ENCODE measurements around the gene VDR. TPM values are rescaled to one million over a fixed set of nuclear protein-coding genes. Genes with fewer than 3 reads are reported as not detected.
A peak's percentile ranks its signal among the peaks of the same experiment; 100 is the strongest.
"Not testable (repeated sequence)": the region's sequence is repeated elsewhere in the genome, so short reads cannot be mapped to it uniquely, and the experiment has no call there.

The VDR gene
- polyA plus RNA-seq, 1 donor from 2014 or later: not detected

GRCh38 chr12:47811581-47812484 lies 93.0 kb downstream of the VDR start:
- no peak overlapping the region for H3K4me2 ChIP-seq (ENCODE audit: low read length)
- no peaks in the 10 kb centered on the region for H3K27me3 ChIP-seq (ENCODE audit: insufficient read depth, low read depth, low read length)
- TF ChIP-seq TAF1 (IDR thresholded peaks at IDR 0.05; ENCODE audit: low read depth): no peak
- no peak for TF ChIP-seq SMC3 (conservative IDR thresholded peaks at IDR 0.05; ENCODE audit: poor library complexity)
- no peak for TF ChIP-seq MXI1 (conservative IDR thresholded peaks at IDR 0.05; ENCODE audit: poor library complexity, severe bottlenecking)
- TF ChIP-seq EZH2 (IDR thresholded peaks at IDR 0.05; ENCODE audit: borderline replicate concordance, insufficient read depth, low read length, poor library complexity, severe bottlenecking): no peak
- no peak for TF ChIP-seq EP300 (conservative IDR thresholded peaks at IDR 0.05; ENCODE audit: poor library complexity, severe bottlenecking)
- TF ChIP-seq RAD21 (conservative IDR thresholded peaks at IDR 0.05): no peak
- no peak for TF ChIP-seq CTCF (IDR thresholded peaks at IDR 0.05; ENCODE audit: poor library complexity, severe bottlenecking)
- no peak for TF ChIP-seq REST (IDR thresholded peaks at IDR 0.05; ENCODE audit: borderline replicate concordance)
- TF ChIP-seq POLR2AphosphoS5 (IDR thresholded peaks at IDR 0.05): no peak
- H3K27ac ChIP-seq (ENCODE audit: low read length): peak overlapping the region; percentile 58
- H2AFZ ChIP-seq (ENCODE audit: low read depth, low read length): no peak overlapping the region
- peak overlapping the region; percentile 59 for H3K4me3 ChIP-seq (ENCODE audit: low read length)
- H3K9ac ChIP-seq (ENCODE audit: low read length): peak overlapping the region; percentile 54
- H3F3A ChIP-seq (ENCODE audit: insufficient read depth, low read length, poor library complexity, severe bottlenecking): no peaks in the 10 kb centered on the region
- peaks cover 20% of the 10 kb centered on the region for H3K79me2 ChIP-seq (replicated peaks; ENCODE audit: insufficient read depth, low read length)
- no peaks in the 10 kb centered on the region for H3K9me2 ChIP-seq (ENCODE audit: insufficient read depth, low read length)
- no peaks in the 10 kb centered on the region for H4K20me1 ChIP-seq (ENCODE audit: insufficient read depth)
- H3K9me3 ChIP-seq (ENCODE audit: low read length): no peaks in the 10 kb centered on the region
- H3K36me3 ChIP-seq (ENCODE audit: insufficient read depth, low read length): no peaks in the 10 kb centered on the region

GRCh38 chr12:47811072-47811396 lies 93.8 kb downstream of the VDR start:
- H3K4me3 ChIP-seq (ENCODE audit: low read length): peak overlapping the region; percentile 16
- no peak overlapping the region for H2AFZ ChIP-seq (ENCODE audit: low read depth, low read length)
- H3F3A ChIP-seq (ENCODE audit: insufficient read depth, low read length, poor library complexity, severe bottlenecking): no peaks in the 10 kb centered on the region
- no peaks in the 10 kb centered on the region for H3K9me3 ChIP-seq (ENCODE audit: low read length)
- no peaks in the 10 kb centered on the region for H3K27me3 ChIP-seq (ENCODE audit: insufficient read depth, low read depth, low read length)
- H3K9me2 ChIP-seq (ENCODE audit: insufficient read depth, low read length): no peaks in the 10 kb centered on the region
- TF ChIP-seq SMC3 (conservative IDR thresholded peaks at IDR 0.05; ENCODE audit: poor library complexity) (no peak), EP300 (conservative IDR thresholded peaks at IDR 0.05; ENCODE audit: poor library complexity, severe bottlenecking) (no peak), EZH2 (IDR thresholded peaks at IDR 0.05; ENCODE audit: borderline replicate concordance, insufficient read depth, low read length, poor library complexity, severe bottlenecking) (no peak), MXI1 (conservative IDR thresholded peaks at IDR 0.05; ENCODE audit: poor library complexity, severe bottlenecking) (no peak), POLR2AphosphoS5 (IDR thresholded peaks at IDR 0.05) (no peak), REST (IDR thresholded peaks at IDR 0.05; ENCODE audit: borderline replicate concordance) (no peak), CTCF (IDR thresholded peaks at IDR 0.05; ENCODE audit: poor library complexity, severe bottlenecking) (no peak)
- no peak overlapping the region for H3K4me2 ChIP-seq (ENCODE audit: low read length)
- no peak overlapping the region for H3K27ac ChIP-seq (ENCODE audit: low read length)
- no peaks in the 10 kb centered on the region for H4K20me1 ChIP-seq (ENCODE audit: insufficient read depth)
- no peaks in the 10 kb centered on the region for H3K36me3 ChIP-seq (ENCODE audit: insufficient read depth, low read length)
- H3K79me2 ChIP-seq (replicated peaks; ENCODE audit: insufficient read depth, low read length): peaks cover 21% of the 10 kb centered on the region
- peak overlapping the region; percentile 20 for H3K9ac ChIP-seq (ENCODE audit: low read length)

DNA sequence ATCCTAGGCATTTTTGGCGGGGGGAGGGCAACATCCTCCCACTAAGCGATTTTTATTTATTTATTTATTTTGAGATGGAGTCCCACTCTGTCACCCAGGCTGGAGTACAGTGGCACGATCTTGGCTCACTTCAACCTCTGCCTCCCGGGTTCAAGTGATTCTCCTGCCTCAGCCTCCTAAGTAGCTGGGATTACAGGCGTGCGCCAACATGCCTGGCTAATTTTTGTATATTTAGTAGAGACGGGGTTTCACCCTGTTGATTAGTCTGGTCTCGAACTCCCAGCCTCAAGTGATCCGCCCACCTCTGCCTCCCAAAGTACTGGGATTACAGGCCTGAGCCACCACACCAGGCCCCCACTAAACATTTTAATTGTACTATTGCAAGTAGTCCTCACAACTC lies 95.3 kb downstream of the VDR start:
- not testable (repeated sequence) for H3K9me2 ChIP-seq (ENCODE audit: insufficient read depth, low read length); H3K36me3 ChIP-seq (ENCODE audit: insufficient read depth, low read length); H3K9ac ChIP-seq (ENCODE audit: low read length); H3K4me3 ChIP-seq (ENCODE audit: low read length); H3K9me3 ChIP-seq (ENCODE audit: low read length); H2AFZ ChIP-seq (ENCODE audit: low read depth, low read length); H3K4me2 ChIP-seq (ENCODE audit: low read length); H4K20me1 ChIP-seq (ENCODE audit: insufficient read depth); H3K27me3 ChIP-seq (ENCODE audit: insufficient read depth, low read depth, low read length); H3K27ac ChIP-seq (ENCODE audit: low read length); H3F3A ChIP-seq (ENCODE audit: insufficient read depth, low read length, poor library complexity, severe bottlenecking)
- peaks cover 23% of the 10 kb centered on the region for H3K79me2 ChIP-seq (replicated peaks; ENCODE audit: insufficient read depth, low read length)
